Skin of body (tissue), 2 donors: ENCODE data around the gene FCAMR. TPM values are rescaled to one million over a fixed set of nuclear protein-coding genes. Genes with fewer than 3 reads are reported as not detected.

Experiments used
- DNase-seq: peaks from one replicate; lab custom pipeline; 2025; lab: John Stamatoyannopoulos, UW
- total RNA-seq: library from RNA; depleted of rRNA; stranded (reverse); fragments of >200 nt; gene quantifications from one replicate; pipeline ENCODE4 v1.2.3, GENCODE V29; 2014

Gene FCAMR
- total RNA-seq, 1 donor from 2014 or later = not detected

DNA sequence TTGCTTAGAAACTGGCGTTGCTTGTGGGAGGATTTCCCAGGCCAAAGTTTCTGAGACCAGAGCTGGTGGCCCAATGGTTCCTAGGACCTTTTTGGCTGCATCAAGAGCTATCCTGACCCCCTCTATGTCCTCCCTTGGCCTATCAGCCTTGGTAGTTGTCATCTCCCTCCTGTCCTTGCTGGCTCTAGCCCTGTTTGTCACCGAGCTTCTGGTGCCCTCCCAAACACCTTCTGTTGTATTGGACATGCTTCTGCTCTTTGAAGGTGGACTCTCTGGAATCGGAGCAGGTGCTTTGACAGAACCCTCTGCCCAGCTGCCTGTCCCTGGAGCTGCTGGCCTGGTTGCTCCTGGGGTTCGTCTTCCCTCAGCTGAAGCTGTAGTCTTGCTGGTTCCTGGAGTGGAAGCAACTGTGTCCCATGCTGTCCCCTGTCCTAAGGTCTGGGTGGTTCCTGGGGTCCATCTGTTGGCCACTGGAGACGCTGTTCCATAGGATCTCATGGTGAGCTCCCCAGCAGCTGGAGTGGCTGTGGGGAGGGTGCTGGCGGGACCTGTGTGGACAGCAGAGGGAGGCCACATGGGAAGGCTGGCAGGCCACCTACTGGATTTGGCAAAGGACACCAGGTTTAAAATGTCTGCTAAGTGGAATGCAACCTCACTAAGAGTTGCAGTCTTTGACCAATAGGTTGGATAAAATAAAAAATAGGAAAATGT is 9.4 kb downstream of the FCAMR start:
- DNase-seq = no peak

DNA sequence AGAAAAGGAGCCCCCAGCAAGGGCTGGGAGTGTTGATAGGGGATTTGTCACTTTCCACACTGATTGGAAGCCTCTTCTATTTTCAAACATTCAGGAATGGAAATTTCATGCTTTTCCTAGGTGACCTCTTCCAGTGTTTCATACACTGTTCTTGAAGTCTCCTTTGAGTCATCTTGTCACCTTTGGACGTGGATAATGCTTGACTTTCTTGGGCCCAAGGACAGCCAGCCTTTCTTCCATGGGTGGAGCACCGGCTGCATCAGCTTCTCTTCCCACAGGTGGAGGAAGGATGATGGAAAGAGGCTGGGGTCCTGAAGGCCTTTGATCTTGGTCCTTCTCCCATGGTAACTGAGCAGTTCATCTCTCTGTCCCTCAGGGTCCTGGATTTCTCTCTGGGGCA is 12.1 kb downstream of the FCAMR start:
- DNase-seq = no peak

DNA sequence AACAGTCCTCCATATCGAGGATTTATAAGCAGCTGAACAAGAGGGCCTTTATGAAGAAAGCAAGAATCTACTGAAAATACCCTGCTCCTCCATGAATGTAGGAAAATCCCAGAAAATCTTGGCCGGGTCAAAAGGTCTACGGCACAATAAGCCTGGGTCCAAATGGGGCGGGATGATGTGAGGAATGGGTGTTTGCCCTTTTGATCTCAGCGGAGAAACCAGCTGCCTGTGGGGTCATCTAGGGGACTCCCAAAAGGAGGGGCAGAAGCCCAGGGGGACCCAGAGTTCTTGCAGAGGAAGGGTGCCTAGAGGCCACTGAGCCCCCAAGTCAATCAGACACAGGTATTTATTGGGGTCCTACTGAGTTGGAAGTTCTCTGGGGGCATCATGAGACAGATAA is 12.6 kb downstream of the FCAMR start:
- no peak for DNase-seq

DNA sequence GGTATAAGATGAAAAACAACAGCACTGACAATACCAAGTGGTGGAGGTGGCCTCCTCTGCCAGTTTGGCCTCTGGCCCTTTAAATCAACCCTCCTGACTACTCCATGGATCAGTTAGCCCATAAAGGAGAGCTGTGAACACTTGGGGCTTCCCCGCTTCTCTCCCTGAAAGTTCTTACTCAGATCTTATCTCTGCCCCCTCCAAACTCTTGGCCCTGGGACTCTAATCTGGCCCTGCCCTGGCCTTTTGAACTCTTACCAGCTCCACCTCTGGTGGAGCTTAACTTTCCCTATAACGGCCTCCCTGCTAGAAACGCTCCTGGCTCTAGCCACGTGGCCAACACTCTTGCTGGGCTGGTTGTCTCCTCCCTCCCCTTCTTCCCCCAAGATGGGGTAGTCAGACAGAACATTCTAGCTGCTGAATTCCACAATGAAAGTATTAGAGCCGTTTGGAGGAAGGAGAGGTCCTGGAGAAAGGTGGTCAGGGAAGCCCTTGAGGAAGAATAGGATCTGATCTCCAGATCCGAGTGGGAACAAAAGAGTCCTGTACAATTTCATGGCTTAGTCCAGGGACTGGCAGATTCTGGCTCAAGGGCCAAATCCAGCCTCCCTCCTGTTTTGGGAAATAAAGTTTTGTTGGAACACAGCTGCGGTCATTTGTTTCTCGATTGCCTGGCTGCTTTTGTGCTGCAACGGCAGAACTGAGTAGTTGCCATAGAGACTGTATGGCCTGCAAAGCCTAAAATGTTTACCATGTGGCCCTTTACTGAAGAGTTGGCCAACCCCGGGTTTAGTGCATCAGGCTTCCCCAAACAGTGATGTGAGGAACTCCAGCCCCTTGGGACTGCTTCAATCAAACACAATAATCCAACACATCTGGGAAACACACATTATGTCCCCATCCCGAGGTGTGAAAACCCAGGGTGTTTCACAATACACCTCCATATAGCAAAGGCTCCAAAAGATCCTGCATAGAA is 14.5 kb downstream of the FCAMR start:
- peak; percentile 20 for DNase-seq

DNA sequence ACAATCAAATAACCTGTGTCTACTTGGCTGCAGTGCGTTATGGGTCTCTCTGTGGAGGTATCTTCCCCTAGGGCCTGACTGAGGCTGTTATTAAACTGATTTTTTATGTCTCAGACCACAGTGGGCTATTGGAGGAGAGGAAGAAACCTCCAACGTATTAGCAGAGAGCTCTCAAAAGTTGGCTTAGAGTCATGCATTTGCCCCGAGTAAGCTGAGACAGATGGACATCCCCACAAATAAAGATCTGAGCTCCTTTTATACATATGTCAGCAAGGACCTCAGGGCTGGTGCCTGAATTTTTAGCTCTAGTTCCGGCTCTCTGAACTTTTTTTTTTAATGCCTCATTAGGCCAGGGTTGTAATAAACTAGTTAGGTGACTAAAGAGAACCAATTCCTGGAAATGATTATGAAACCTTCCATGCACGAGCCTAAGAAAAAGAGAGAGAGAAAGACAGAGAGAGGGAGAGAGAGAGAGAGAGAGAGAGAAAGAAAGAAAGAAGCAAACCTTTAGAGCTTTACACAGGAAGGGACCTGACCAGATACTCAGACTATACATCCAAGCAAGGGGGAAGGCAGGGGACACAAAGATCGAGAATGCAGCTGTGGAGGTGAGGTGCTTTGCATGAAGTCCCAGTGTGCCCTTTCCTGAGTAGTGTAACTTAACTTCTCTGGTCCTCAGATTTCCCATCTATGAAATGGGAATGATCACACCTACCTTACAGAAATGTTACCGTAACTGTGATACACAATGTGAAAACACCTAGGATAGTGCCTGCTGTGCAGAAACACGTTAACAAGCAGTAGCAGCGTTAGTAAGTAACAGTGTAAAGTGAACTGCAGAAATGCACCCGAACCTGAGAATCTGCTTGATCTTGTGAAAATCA is 15.6 kb downstream of the FCAMR start:
- DNase-seq = no peak

DNA sequence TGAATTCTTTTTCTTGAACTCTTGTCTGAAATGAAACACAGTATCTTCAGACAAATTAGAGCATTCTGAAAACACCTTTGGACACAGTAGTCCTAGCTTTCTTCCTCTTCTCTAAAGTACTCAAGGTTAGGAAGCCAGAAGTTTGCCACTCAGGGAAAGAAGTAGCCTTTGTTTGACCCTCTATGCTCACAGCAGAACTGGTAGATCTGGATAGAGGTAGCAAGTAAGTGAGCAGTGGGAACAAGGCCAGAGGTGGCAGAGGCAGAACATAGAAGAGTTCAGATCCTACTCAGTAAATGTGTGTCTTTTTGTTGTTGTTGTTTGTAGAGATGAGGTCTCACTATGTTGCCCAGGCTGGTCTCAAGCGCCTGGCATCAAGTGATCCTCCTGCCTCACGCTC is 16.6 kb downstream of the FCAMR start:
- DNase-seq = no peak

DNA sequence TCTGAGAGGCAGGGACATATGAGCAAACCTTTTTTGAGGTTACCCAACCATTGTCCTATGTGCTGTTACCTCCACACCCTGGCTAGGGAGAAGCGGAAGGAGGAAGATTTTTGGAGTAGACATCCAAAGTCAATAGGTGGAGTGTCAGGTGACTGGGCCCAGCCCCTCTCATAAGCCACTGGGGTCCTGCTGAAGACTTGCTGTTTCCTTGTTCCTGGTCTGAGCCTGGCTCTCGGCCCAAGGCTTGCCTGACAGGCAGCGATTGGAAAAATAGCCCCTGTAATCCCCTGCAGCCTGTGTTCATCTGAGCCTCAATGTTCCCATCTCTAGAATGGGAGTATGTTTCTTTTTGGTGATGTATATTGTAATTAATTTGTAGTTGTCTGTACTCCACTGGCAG is 17.1 kb downstream of the FCAMR start:
- no peak for DNase-seq

DNA sequence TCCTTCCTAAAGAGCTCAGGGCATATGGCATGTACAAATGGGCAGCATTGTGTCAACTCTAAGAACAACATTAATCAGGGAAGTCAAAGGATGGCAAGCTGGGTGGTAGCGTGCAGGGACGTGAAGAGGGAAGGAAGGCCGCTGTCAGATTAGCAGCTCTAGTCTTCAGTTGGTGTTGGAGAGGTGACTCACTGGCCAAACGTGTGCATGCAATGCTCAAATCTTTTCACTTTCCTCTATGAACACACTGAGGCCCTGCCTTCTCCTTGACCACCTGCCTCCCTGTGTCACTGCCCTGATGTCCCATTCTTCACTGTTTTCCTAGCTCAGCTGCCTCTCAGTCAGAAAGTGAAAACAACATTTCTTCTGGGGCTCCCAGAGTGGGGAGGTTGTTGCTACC is 18.1 kb downstream of the FCAMR start:
- no peak for DNase-seq

DNA sequence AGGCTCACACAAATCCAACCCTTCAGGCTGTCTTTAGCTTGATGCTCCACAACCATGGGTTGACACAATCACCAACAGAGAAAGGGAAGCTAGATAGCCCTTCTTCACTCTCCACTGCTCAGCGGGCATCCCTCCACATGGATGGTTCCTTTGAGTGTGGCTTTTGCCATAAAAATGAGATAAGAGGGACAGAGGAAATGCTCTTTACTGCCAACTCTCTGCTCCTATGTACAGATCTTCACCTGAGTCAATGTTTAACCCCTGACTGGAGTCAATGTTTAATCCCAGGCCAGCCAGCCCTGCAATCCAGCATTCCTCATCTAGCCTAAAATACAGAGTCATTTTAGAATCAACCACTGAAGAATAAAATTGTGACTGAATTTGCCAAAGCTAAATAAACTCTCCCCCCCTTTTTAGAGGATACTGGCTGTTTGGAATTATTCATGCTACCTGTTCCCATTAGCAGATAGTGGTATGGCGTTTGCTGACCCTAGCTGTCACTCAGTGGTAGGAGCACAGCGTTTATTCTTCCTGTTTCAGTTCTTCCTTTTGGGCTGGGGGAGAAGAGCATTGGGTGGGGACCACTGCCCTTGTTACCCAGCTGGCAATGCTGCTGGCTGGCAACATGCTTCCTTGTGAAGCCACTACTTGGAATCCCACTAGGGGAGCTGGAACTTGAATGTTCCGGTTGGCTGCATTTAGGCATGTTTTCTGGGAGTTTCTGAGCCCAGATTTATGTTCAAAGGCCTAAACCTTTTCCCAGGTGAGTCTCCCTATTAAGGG is 18.8 kb downstream of the FCAMR start:
- no peak for DNase-seq

DNA sequence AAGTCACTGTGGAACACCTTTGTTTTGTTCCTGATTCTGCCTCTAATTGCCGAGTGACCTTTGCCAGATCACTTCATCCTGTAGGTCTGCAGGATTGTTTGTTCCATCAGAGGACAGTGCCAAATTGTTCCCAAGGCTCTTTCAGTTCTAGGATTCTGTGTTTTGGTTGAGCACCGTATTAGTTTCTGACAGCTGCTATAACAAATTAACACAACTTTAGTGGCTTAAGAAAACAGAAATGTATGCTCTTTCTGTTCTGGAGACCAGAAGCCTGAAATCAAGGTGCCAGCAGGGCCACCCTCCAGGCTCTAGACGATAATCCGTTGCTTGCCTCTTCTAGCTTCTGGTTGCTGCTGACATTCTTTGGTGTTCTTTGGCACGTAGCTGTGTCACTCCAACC is 20.6 kb downstream of the FCAMR start:
- no peak for DNase-seq

DNA sequence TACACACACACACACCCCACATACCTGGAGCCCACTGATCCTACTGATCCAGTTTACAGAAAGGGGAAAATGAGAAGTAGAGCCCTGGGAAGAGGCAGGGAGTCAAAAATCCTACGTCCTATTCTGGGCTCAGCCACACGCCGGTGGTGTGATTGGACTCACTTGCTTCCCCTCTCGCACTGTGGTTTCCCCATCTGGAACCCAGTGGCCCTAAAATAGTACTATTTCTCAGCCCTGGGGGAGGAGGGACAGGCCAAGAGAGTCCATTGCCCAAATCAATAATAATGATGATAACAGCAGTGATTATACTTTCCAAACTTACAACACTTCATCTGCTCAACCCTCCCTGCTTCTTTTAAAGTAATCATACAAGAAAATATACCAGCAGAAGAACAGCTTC is 21.1 kb downstream of the FCAMR start:
- DNase-seq = no peak

DNA sequence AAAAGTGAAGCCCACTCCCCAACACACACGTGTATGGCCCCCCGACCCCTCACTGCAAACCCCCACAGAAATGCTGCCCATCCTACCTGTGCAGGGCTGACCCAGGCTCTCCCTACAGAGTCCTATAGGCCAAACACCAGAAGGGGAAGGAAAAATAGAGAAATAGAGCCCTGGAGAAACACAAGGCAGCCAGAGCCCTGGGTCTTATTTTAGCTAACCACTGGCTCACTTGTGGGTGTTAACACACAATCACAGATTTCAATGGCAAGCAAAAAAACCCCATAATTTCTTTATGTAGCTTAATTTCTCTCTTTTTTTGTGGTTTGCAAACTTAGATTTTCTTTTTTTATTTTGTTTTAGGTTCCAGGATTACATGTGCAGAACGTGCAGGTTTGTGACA is 23.0 kb downstream of the FCAMR start:
- no peak for DNase-seq

DNA sequence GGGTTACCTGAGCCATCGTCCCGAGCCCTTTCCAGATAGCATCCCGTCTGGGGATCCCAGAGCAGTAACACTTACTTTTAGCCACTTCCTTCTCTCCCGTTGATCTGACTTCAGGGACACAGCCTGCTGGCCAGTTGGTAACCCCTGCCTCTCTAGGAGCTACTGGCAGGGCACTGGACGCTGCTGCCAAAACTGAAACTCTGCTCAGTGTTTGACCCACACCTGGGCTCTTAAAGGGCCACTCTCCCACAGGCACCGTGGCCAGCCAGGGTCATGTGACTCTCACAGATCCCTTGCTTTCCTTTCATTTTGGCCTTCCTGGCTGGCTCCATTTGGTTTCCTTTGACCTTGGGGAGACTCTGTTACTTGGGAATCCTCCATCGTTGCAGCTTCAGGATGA is 24.0 kb downstream of the FCAMR start, which contains the start of gene PIGR:
Gene PIGR, minus strand, starts transcription at position 206 of the 400 bp plus-strand sequence. CDS start 5,935 bp downstream, outside the sequence.
- no peak for DNase-seq

DNA sequence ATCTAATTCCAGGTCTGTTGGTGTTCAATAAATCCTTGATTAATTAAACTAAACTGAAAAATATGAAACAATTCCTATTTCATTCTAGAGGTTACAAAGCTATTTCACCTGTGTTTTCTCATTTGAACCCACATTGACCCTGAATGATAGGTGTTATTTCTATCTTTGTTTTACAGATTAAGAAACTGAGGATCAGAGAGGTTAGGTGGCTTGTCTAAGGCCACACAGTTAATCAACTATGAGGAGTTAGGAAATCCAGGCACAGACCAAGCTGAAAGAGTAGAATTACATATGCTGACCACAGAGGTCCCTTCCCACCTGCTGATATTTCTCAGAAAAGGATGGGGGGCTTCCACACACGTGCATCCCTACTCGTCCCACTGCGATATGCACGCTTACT is 24.5 kb downstream of the FCAMR start:
- DNase-seq = no peak

DNA sequence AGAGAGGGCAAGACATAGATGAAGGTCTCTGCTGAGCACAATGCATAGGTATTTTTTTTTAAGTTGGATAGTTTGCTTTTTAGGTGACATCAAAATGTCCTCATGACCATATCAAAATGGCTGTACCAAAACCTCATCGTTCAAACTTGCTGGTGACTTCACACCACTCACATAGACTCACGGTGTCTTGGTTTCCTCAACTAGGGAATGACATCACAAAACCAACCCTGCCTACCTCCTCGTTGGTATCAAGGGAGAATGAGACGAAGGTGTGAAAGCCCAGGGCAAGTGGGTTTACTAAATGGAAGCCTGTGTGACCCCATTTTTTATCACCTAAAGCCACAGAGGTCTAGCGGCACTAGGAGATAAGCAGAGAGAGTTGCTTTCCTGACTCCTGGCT is 25.6 kb downstream of the FCAMR start:
- DNase-seq = no peak

DNA sequence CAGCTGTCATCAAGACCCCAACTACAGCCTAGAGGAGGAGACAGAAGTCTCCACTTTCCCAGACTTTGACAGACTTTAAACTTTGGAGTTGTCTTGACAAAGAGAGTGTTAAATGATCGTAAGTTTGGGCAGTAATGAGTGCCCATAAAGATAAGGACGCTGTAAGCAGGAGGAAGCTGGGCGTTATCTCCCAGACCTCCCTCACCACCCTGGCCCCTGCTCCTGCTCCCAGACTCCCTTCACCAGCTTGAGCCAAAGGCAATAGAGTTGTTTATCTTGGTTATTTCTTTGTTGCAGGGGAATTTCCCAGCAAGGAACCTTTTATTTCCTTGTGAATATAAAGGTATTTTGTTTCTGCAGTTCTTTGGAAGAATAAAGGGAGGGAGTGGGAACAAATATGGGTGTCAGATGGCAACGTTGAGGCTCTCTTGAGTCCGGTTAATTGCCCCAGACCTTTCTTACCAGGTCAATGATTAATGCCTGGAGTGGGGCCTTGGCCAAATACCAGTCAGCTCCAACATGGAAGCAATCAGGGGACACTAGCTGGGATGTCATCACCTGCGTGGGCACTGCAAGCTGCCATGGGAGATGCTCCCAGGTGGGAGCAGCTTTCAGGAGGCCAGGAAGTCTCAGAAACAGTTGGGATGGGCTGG is 28.4 kb downstream of the FCAMR start:
- DNase-seq = no peak

DNA sequence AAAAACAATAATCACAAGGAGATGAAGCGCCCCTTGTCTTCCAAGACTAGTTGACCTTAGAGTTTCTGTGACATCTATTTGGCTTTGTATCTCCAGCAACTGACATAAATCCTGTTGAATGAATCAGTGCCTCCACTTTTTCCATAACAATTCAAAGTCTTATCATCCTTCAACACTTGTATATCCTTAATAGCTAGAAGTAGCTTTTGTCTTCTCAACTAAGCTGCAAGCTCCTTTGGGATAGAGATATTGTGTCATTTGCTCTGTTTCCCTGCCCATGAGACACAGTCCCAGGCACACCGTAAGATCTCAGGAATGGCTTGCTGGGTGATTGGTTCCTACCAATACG is 29.7 kb downstream of the FCAMR start:
- no peak for DNase-seq

DNA sequence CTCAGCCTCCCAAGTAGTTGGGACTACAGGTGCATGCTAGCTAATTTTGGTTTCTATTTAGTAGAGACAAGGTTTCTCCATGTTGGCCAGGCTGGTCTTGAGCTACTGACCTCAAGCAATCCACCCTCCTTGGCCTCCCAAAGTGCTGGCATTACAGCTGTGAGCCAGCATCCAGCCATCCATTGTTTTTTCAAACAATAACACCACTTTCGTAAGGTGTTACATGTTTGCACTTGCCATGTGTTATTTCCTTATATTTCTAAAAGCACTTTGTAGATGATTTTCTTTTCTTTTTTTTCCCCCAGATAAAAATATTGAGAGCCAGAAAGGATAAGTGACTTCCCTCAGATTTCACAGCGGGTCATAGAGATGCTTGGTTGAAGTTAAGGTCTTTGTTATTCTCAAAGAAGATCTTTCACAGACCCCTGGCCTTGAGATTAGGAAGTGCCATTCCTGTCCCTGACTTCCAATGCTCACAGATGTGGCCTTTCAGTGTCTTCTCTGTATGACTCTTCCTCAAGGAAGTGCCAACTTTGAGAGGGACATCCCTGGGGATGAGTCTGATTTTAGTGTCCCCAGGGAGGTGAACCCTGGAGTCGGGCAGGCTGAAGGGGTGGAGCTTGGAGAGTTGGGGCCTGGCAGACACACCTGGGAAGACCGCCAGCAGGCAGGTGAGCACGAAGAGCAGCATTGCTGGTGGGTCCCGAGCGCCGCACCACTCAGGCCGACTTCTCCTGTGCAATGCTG is 30.2 kb downstream of the FCAMR start:
- no peak for DNase-seq

DNA sequence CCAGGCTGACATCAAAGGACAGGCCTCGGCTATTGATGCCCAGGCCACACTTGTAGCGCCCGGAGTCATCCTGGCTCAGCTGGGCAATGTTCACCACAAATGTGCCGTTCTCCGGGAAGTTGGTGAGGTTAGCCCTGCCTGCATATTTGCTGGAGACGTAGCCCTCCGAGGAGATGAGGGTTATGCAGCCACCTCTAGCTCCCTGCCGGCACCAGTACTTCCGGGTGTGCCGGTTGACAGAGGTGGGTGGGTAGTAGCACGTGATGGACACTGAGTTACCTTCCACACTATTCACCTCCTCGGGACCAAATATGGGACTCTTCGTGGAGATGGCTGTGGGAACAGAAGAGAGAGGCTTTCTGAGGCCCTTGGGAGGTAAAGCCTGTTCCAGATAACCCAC is 31.1 kb downstream of the FCAMR start:
- DNase-seq = no peak

DNA sequence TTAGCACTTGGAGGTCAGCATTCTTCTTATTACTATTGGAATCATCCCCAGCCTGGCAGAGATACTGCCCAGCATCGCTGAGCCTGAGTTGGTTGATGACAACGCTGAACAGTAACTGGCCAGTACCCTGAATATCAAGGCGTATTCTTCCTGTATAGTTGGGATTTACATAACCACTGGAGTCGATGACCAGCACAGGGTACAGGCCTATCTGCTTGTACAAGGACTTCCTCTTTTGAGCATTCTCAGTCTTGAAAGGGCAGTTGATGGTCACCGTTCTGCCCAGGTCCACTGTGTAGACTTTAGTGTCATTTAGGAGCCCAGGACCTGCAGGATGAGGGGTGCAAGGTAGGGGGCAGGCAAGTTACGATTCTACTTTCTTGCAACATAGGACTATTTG is 32.8 kb downstream of the FCAMR start:
- no peak for DNase-seq
